Middle frontal gyrus (tissue), 1 donor: ENCODE measurements around the gene LSP1.

ENCODE experiments used
- DNase-seq: peaks from one replicate; pipeline ENCODE4 v3.0.0-alpha.2; 2015; ENCODE audit warnings: low spot score; ENCODE audit errors: extremely low spot score

LSP1 gene

GRCh38 chr11:1847006-1847735, 5.7 kb upstream of the LSP1 start:
- DNase-seq = no peak

- DNase-seq = no peak
Observed at GRCh38 chr11:1847926-1848639, 4.8 kb upstream of the LSP1 start.

GRCh38 chr11:1848640-1849430, 4.0 kb upstream of the LSP1 start:
- no peak for DNase-seq

GRCh38 chr11:1851468-1852180, 1.3 kb upstream of the LSP1 start:
- DNase-seq = no peak

- no peak for DNase-seq
Observed at GRCh38 chr11:1852271-1852876, 510 bp upstream of the LSP1 start.

- DNase-seq = no peak
Observed at GRCh38 chr11:1853376-1854131, 670 bp downstream of the LSP1 start.

GRCh38 chr11:1854132-1854948, 1.5 kb downstream of the LSP1 start:
- no peak for DNase-seq

- no peak for DNase-seq
Observed at GRCh38 chr11:1854949-1855885, 2.3 kb downstream of the LSP1 start.

- no peak for DNase-seq
Observed at GRCh38 chr11:1855886-1856265, 3.0 kb downstream of the LSP1 start.

GRCh38 chr11:1856306-1857005, 3.6 kb downstream of the LSP1 start:
- DNase-seq = no peak

- no peak for DNase-seq
Observed at GRCh38 chr11:1857064-1857463, 4.2 kb downstream of the LSP1 start.

GRCh38 chr11:1858154-1858553, 5.3 kb downstream of the LSP1 start:
- DNase-seq = no peak

- no peak for DNase-seq
Observed at GRCh38 chr11:1858576-1858975, 5.7 kb downstream of the LSP1 start.

GRCh38 chr11:1859004-1859403, 6.1 kb downstream of the LSP1 start:
- no peak for DNase-seq

- no peak for DNase-seq
Observed at GRCh38 chr11:1860108-1860507, 7.2 kb downstream of the LSP1 start.

- no peak for DNase-seq
Observed at GRCh38 chr11:1861435-1862411, 8.8 kb downstream of the LSP1 start.
